ENCODE data around the gene PPP6R2.

- TF ChIP-seq TAF1 (IDR thresholded peaks at IDR 0.05; ENCODE audit: low read depth) (no peak), CEBPB (IDR thresholded peaks at IDR 0.05) (no peak), YY1 (IDR thresholded peaks at IDR 0.05; ENCODE audit: low read depth) (no peak), EP300 (IDR thresholded peaks at IDR 0.05; ENCODE audit: borderline replicate concordance) (no peak), EGR1 (IDR thresholded peaks at IDR 0.05) (no peak), USF1 (IDR thresholded peaks at IDR 0.05) (no peak), MAX (IDR thresholded peaks at IDR 0.05) (no peak)
These were observed 121.3 kb downstream of the PPP6R2 start for GRCh38 chr22:50464451-50464850.
